Measurements from ENCODE around the gene HIRA. TPM values are rescaled to one million over a fixed set of nuclear protein-coding genes. Genes with fewer than 3 reads are reported as not detected.

The HIRA gene
- total and polyA plus RNA-seq, 4 donors: 4.1 to 32.5 (median 23.0) TPM

- TF ChIP-seq, protein P1, sequence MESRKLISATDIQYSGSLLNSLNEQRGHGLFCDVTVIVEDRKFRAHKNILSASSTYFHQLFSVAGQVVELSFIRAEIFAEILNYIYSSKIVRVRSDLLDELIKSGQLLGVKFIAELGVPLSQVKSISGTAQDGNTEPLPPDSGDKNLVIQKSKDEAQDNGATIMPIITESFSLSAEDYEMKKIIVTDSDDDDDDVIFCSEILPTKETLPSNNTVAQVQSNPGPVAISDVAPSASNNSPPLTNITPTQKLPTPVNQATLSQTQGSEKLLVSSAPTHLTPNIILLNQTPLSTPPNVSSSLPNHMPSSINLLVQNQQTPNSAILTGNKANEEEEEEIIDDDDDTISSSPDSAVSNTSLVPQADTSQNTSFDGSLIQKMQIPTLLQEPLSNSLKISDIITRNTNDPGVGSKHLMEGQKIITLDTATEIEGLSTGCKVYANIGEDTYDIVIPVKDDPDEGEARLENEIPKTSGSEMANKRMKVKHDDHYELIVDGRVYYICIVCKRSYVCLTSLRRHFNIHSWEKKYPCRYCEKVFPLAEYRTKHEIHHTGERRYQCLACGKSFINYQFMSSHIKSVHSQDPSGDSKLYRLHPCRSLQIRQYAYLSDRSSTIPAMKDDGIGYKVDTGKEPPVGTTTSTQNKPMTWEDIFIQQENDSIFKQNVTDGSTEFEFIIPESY (IDR thresholded peaks at IDR 0.05): no peak
- TF ChIP-seq TAF1 (conservative IDR thresholded peaks at IDR 0.05): no peak
- no peak for TF ChIP-seq YY1 (IDR thresholded peaks at IDR 0.05)
- TF ChIP-seq SP1 (IDR thresholded peaks at IDR 0.05): no peak
- no peak for TF ChIP-seq HNF4G (IDR thresholded peaks at IDR 0.05)
- no peak for TF ChIP-seq GABPA (IDR thresholded peaks at IDR 0.05 in 1 of 2, conservative IDR thresholded peaks at IDR 0.05 in 1 of 2)
- no peak for TF ChIP-seq RAD21 (IDR thresholded peaks at IDR 0.05)
- no peak for TF ChIP-seq FOXA1 (IDR thresholded peaks at IDR 0.05)
- TF ChIP-seq JUND (IDR thresholded peaks at IDR 0.05): no peak
- TF ChIP-seq NR2F2 (IDR thresholded peaks at IDR 0.05): no peak
- TF ChIP-seq FOXA2 (IDR thresholded peaks at IDR 0.05): no peak
- TF ChIP-seq, protein P2, sequence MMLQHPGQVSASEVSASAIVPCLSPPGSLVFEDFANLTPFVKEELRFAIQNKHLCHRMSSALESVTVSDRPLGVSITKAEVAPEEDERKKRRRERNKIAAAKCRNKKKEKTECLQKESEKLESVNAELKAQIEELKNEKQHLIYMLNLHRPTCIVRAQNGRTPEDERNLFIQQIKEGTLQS (IDR thresholded peaks at IDR 0.05): no peak
Observed at GRCh38 chr22:19396934-19397733, 34.4 kb downstream of the HIRA start (continued).

DNA sequence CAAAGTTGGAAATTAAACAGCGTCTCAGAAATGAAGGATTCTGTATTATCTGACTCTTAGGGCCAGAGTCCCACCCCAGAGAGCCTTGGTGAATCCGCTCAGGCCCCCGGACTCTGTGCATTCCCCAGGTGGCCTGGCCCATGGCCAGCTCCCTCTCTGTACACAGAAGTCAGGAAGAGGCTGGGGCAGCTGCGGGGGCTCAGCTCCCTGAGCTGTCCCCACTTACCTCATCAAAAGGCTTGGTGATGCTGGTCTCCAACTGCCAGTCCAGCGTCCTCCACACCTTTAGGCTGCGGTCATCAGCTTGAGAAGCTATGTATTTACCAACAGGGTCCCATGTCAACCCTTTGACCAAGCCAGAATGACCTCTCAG is 35.0 kb downstream of the HIRA start:
- Histone ChIP-seq H3K36me3 (ENCODE audit: control insufficient read depth in 4 of 4, insufficient read depth in 3 of 4, low read depth in 1 of 4, low read length in 3 of 4) (peaks cover 29 to 92% (median 67%) of the 10 kb centered on the region in 4 donors), H3K27me3 (ENCODE audit: control insufficient read depth in 4 of 4, insufficient read depth in 4 of 4, low read length in 3 of 4) (no peaks in the 10 kb centered on the region), H3K4me3 (ENCODE audit: low read depth in 1 of 3, low read length in 3 of 3) (no peak overlapping the region), H3K27ac (ENCODE audit: low read depth in 1 of 2, low read length in 2 of 2) (no peak overlapping the region), H3K4me1 (ENCODE audit: control insufficient read depth in 4 of 4, insufficient read depth in 4 of 4, low read length in 3 of 4) (no peaks in the 10 kb centered on the region), H3K9me3 (ENCODE audit: control insufficient read depth in 4 of 4, low read length in 3 of 4) (no peaks in the 10 kb centered on the region), H3K9ac (ENCODE audit: low read depth in 1 of 2, low read length in 2 of 2) (no peak overlapping the region)
- WGBS: 95% methylated on average over 6 of the region's 6 CpGs
- no peak for DNase-seq (ENCODE audit: low spot score)
- TF ChIP-seq, protein P1 (IDR thresholded peaks at IDR 0.05): no peak
- no peak for TF ChIP-seq YY1 (IDR thresholded peaks at IDR 0.05)
- TF ChIP-seq JUND (IDR thresholded peaks at IDR 0.05): no peak
- TF ChIP-seq REST (IDR thresholded peaks at IDR 0.05): no peak
- TF ChIP-seq NR2F2 (IDR thresholded peaks at IDR 0.05): no peak
- no peak for TF ChIP-seq CTCF (IDR thresholded peaks at IDR 0.05; ENCODE audit: low read depth, low read length, missing input control)
